GM12875 (cell line): ENCODE data around the gene PDE2A.

Source experiments
- H3K4me3 ChIP-seq: one replicate; pipeline ENCODE4 v1.5.1; 2011; ENCODE audit warnings: low read depth, low read length, control low read depth
- TF ChIP-seq, protein P1 (sequence below): IDR thresholded peaks from 2 replicates; pipeline ENCODE4 v1.5.1; 2011; ENCODE audit warnings: low read depth, mild to moderate bottlenecking, control low read depth, inconsistent platforms, low read length, moderate library complexity, borderline replicate concordance; ENCODE audit not compliant: insufficient read depth

The PDE2A gene

DNA sequence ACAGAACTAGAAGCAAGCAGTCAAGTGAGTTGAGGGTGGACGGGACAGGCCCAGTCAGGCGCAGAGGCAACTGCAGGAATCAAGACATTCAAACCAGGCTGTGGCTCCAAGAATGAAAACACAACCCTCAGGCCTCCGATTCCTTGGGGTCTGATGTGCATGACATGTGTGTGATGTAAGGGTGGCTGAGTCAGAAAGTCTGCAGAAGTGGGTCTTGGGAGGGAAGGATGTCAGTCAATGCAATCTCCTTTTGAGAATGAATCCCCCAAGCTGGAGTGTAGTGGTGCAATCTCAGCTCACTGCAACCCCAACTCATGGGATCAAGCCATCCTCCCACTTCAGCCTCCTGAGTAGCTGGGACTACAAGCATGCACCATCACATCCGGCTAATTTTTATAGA is 15.9 kb upstream of the PDE2A start:
- TF ChIP-seq, protein P1, sequence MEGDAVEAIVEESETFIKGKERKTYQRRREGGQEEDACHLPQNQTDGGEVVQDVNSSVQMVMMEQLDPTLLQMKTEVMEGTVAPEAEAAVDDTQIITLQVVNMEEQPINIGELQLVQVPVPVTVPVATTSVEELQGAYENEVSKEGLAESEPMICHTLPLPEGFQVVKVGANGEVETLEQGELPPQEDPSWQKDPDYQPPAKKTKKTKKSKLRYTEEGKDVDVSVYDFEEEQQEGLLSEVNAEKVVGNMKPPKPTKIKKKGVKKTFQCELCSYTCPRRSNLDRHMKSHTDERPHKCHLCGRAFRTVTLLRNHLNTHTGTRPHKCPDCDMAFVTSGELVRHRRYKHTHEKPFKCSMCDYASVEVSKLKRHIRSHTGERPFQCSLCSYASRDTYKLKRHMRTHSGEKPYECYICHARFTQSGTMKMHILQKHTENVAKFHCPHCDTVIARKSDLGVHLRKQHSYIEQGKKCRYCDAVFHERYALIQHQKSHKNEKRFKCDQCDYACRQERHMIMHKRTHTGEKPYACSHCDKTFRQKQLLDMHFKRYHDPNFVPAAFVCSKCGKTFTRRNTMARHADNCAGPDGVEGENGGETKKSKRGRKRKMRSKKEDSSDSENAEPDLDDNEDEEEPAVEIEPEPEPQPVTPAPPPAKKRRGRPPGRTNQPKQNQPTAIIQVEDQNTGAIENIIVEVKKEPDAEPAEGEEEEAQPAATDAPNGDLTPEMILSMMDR, result no peak
- no peak overlapping the region for H3K4me3 ChIP-seq

DNA sequence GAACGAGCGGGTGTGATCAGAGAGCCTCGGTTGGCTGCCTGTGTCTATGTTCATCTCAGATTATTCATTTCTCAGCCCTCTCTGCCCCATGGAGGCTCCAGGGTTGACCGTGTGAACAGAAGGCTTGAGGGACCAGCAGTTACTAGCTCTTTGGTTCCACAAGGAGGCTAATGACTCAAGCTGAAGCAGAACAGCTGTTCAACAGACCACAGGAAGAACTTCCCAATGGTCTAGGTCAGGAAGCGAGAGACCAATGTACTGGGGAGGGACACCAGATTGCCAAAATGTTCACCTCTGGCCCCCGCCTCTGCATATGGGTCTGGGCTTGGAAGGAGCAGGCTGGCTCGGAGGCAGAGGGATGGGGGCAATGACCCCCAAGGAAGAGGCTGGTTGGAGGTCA is 14.7 kb upstream of the PDE2A start:
- TF ChIP-seq, protein P1, result no peak
- H3K4me3 ChIP-seq, result no peak overlapping the region

DNA sequence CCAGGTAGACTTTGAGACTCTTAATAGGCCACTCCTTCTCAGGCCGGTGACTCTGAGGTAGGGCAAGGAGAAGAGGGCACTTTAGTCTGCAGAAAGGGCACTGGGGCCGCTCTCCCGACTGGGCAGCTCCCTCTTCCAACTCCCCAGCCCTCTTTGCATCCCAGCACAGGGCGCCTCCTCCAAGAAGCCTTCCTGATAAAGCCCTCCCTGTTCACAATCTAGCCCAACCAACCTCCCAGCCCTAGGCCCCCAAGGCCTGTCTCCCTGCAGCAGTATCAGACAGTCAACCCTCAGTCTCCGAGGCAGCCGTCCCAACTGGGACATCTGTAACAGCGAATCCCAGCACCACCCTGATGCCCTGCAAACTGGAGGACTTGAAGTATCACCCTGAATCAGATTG is 14.3 kb upstream of the PDE2A start:
- TF ChIP-seq, protein P1, result no peak
- no peak overlapping the region for H3K4me3 ChIP-seq

DNA sequence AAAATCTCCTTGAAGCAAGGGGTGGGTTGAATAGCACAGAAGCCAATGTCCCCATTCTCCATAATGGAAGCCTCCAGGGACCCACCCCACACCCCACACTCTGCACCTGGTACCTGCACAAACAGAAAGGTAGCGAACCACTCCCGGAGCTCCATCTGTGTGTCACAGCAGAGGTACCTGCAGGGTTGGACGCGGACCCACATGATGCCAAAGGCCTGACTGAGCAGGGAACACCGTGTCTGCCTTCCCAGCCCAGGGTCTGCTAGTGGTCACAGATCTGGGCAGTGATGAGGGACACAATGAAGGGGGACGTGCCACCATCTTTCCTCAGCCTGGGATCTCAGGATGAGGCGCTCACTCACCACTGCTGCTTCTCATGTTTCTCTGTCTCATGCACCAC is 13.1 kb upstream of the PDE2A start:
- TF ChIP-seq, protein P1, result no peak

DNA sequence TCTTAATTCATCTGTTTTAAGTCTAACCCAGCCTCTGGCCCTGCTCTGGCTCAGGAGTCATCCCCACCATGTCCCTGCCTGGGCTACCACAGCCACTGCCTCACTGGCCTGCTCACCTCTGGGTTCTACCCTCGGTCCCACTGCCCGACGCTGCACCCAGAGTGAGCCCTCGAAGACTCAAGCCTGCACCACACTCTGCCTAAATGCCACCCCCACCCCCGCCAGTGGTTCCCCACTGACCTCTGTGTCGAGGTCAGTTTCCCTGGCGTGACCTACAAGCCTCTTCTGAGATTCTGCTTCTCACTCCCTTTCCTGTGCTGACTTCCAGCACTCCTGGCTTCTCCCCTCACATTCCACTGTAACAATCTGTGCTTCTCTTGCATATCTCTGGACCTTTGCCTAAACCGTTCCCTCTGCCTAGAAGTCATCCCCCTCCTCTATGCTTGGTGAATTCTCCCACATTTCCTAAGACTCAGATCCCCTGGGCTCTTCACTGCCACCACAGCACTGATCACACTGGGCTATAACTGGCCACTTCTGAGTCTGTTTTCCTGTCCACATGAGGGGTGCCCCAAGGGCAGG is 12.5 kb upstream of the PDE2A start:
- no peak overlapping the region for H3K4me3 ChIP-seq
- TF ChIP-seq, protein P1, result no peak

More for the DNA sequence above, 13.1 kb upstream of the PDE2A start:
- H3K4me3 ChIP-seq, result no peak overlapping the region

DNA sequence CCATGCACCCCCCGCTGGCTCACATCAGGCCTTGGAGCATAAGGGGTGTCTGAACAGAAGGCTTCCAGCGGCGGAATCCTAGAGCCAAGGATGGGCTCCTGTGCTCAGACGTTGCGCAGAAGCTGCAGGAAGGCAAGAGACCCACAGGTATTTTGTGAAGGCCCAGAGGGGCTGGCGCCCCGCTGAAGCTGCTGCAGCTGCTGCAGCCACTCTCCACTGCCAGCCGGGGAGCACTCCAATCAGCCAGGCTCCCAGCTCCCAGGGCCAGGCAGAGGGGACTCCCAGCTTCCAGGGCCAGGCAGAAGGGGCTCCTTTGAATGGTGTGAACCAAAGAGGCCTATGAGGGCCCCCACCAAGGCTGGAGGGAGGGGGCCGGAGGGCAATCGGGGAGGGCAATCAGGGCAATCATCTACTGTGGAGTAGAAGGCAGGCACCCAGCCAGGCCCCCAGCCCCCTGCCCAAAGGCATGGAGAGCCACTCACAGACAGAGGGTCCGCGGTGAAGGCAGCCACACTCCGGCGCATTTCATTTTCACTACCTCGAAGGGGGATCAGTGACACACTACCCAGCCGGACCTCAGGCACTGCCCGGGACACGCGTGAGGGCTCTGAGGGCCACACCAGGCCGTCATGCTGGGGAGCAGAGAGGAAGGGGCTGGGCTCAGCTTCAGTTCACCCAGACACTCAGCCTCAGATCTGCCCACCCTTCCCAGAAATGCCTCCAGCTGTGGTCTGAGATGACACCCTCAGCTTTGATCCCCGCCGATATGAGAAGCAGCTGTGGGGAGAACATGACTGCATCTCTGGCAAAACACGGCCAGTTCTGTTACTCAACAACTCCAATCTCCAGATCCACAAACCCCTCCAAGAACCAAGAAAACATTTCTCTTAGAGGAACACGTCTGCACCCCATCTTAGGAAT is 11.6 kb upstream of the PDE2A start:
- TF ChIP-seq, protein P1, result no peak
- H3K4me3 ChIP-seq, result no peak overlapping the region
